GM12872 (cell line): Measurements from ENCODE around the gene MUC3A.

Experiments
- CTCF ChIP-seq: IDR thresholded peaks from 3 replicates; pipeline ENCODE4 v1.5.1; 2011; ENCODE audit warnings: low read depth, mild to moderate bottlenecking, low read length, moderate library complexity; ENCODE audit not compliant: insufficient read depth

Gene MUC3A

GRCh38 chr7:101009629-101010028, 60.3 kb downstream of the MUC3A start:
- TF ChIP-seq CTCF = no peak

GRCh38 chr7:101012931-101013330, 63.6 kb downstream of the MUC3A start:
- no peak for TF ChIP-seq CTCF

GRCh38 chr7:101015626-101016025, 66.3 kb downstream of the MUC3A start:
- no peak for TF ChIP-seq CTCF

GRCh38 chr7:101017064-101017777, 67.9 kb downstream of the MUC3A start:
- TF ChIP-seq CTCF = no peak
